ENCODE results near the gene FOXRED2. TPM values are rescaled to one million over a fixed set of nuclear protein-coding genes. Genes with fewer than 3 reads are reported as not detected.

Gene FOXRED2
- total and polyA plus RNA-seq, 2 of the 8 experiments (the other 6 are each of a cell fraction or from before 2014, with no cell fraction given): 11.5 to 27.8 TPM

DNA sequence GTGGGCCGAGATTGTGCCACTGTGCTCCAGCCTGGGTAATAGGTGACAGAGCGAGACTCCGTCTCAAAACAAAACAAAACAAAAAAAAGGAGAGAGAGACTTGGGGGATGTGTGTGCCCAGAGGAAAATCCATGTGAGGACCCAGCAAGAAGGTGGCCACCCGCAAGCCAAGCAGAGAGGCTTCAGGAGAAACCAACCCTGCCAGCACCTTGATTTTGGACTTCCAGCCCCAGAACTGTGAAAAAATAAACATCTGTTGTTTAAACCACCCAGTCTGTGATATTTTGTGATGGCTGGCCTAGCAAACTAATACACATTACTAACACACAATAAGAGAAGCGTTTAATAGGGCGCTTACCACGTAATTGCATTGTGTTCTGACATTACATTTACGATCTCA, 46.6 kb downstream of the FOXRED2 start (continued):
- TF ChIP-seq KDM4A (IDR thresholded peaks at IDR 0.05; ENCODE audit: low read depth, low read length, severe bottlenecking) (no peak), FOSL1 (IDR thresholded peaks at IDR 0.05; ENCODE audit: insufficient read depth, low read depth, low read length) (no peak), SUZ12 (IDR thresholded peaks at IDR 0.05; ENCODE audit: low read length) (no peak)
